Pancreas (tissue), 10 donors: ENCODE data around the gene FAS. TPM values are rescaled to one million over a fixed set of nuclear protein-coding genes. Genes with fewer than 3 reads are reported as not detected.

ENCODE experiments used
- ATAC-seq, 4 donors: fragments of 200-7000 bp; cut with Tn5 transposase; one replicate each; pipeline versions ENCODE4 v1.8.0 to v1.9.1; 2020; ENCODE audit warnings: mild to moderate bottlenecking in 4 of 4, moderate library complexity in 4 of 4
- DNase-seq, 6 donors: peaks; one replicate each; pipeline ENCODE4 v3.0.0-alpha.2; 2020
- FAIRE-seq: peaks from 2 replicates; lab custom pipeline; 2012; peaks lifted over from hg19 to GRCh38; lab: Jason Lieb, UNC
- H3K27ac ChIP-seq, 4 donors: fragments of 200-600 bp; sonication (generic); 1 replicate in 3 of 4; 2 replicates in 1 of 4; pipeline versions ENCODE4 v1.5.0 to v1.8.0; 2020
- H3K27me3 ChIP-seq, 4 donors: fragments of 200-600 bp; one replicate each; pipeline ENCODE4 v1.8.0; 2021
- H3K36me3 ChIP-seq, 3 donors: fragments of 200-600 bp; sonication (generic) in 1 of 3; one replicate each; pipeline versions ENCODE4 v1.5.0 to v1.8.0; 2020 to 2021
- H3K4me1 ChIP-seq, 3 donors: fragments of 200-600 bp; one replicate each; pipeline ENCODE4 v1.8.0; 2021
- H3K4me3 ChIP-seq, 4 donors: fragments of 200-600 bp; sonication (generic) in 2 of 4; one replicate each; pipeline versions ENCODE4 v1.5.0 to v1.8.0; 2020 to 2021
- H3K9me3 ChIP-seq, 4 donors: fragments of 200-600 bp; one replicate each; pipeline ENCODE4 v1.8.0; 2021
- WGBS, 2 donors: extraction: QIAGEN DNeasy Blood & Tissue Kit; methylation state at CpG; one replicate each; pipeline ENCODE4 v1.1.7; 2013; 5-methylcytosine and 5-hydroxymethylcytosine counted together
- intact Hi-C, 3 donors: fragments of 100-400 bp; cut with DNase I; formaldehyde crosslinking; loops; one replicate each; pipeline versions ENCODE4 v1.11.1 to v1.14.2; 2022
- polyA plus RNA-seq, 2 donors: library from polyadenylated mRNA; stranded (reverse); fragments of 200-250 nt; gene quantifications; one replicate each; pipeline ENCODE4 v1.2.3, GENCODE V29; 2013
- total RNA-seq, 6 donors: library from RNA; stranded (reverse); fragmentation: NEBNext Ultra II Directional in 4 of 6; extraction: Animal tissue kit (Norgen Biotek cat#: 25700) in 4 of 6; gene quantifications; one replicate each; pipeline versions ENCODE4 v1.2.1 to v1.2.4, GENCODE V29; 2021 to 2023
- TF ChIP-seq, protein P1 (sequence below), 4 donors: fragments of 200-600 bp; sonication (generic) in 3 of 4; IDR thresholded peaks; one replicate each; pipeline versions ENCODE4 v1.5.0 to v1.8.0; 2021; ENCODE audit warnings: antibody characterized with exemption in 4 of 4
- donor health status: healthy with polysubstance abuse.
- donor health status: DM: no; HTN: no; CAD: no; lungs with moderate emphysema.
- donor health status: DM: no; HTN: no; CAD: no.
- donor health status: control.
- donor health status: control.
- donor health status: Bipolar disorder and iron deficiency.
- donor health status: DM: yes; HTN: yes; CAD: no.
- donor health status: DM: no; HTN: no; CAD: no.
- donor health status: DM: no; HTN: no; CAD: no.
- donor health status: DM: yes; HTN: yes; CAD: no.

The FAS gene
- total and polyA plus RNA-seq, 8 donors: 1.4 to 10.3 (median 3.2) TPM

DNA sequence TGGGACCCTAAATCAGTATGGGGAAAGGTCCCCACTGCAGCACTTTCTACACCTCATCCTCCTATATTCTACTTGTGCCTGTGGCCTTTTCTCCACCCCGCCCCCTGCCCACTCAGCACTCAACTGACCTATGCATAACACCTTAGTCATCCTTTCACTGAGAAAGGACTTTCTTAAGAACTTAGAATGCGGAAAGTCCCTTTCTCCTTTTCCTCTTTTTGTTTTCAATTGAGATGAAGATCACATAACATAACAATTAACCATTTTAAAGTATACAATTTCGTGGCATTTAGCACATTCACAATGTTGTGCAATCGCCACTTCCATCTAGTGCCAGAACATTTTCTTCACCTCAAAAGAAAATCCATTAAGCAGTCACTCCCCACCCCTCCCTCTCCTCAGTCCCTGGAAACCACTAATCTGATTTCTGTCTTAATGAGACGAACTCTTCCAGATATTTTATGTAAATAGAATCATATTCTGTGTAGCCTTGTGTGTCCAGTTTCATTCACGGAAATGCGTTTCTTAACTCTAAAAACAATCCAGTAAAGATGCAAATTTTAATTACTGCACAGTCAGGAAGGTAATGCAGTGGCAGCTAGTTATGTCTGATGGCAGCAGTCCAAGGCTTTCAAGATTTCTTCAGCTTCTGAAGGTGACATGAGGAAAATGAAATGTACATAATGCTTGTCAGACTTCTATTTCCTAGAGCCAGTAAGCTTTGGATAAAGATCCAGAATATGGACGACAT is 41.7 kb downstream of the FAS start:
- ATAC-seq: peak in 2 of 4 donors; percentile 37 to 48
- TF ChIP-seq, protein P1, sequence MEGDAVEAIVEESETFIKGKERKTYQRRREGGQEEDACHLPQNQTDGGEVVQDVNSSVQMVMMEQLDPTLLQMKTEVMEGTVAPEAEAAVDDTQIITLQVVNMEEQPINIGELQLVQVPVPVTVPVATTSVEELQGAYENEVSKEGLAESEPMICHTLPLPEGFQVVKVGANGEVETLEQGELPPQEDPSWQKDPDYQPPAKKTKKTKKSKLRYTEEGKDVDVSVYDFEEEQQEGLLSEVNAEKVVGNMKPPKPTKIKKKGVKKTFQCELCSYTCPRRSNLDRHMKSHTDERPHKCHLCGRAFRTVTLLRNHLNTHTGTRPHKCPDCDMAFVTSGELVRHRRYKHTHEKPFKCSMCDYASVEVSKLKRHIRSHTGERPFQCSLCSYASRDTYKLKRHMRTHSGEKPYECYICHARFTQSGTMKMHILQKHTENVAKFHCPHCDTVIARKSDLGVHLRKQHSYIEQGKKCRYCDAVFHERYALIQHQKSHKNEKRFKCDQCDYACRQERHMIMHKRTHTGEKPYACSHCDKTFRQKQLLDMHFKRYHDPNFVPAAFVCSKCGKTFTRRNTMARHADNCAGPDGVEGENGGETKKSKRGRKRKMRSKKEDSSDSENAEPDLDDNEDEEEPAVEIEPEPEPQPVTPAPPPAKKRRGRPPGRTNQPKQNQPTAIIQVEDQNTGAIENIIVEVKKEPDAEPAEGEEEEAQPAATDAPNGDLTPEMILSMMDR (IDR thresholded peaks at IDR 0.05): no peak

DNA sequence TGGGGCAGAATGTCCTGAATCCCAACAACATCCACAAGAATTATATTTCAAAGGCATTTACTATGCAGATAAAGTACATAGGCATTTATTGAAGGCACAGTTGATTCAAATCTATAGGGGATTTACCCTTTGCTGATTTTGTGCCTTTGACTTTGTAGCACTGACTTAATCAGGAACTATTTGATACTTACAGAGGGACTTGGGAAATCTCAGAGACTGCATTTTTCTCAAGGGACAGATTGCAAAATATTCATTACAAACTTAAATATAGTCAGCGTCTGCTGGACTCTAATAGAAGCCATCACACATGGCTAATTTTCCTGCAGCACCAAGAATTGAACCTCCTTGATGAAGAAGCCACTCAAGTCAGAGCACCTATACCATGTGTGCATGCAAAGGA is 44.9 kb downstream of the FAS start:
- TF ChIP-seq, protein P1 (IDR thresholded peaks at IDR 0.05): no peak
- DNase-seq: no peak
- no peak for ATAC-seq
- Histone ChIP-seq H3K4me3 (no peak overlapping the region), H3K27me3 (no peaks in the 10 kb centered on the region), H3K9me3 (no peaks in the 10 kb centered on the region), H3K36me3 (no peaks in the 10 kb centered on the region), H3K4me1 (no peaks in the 10 kb centered on the region), H3K27ac (no peak overlapping the region)
- 39 to 70% methylated on average over 1 of the region's 1 CpG for WGBS, 2 donors
- intact Hi-C loops: no loop called here
- FAIRE-seq: no peak

More for the DNA sequence above, 41.7 kb downstream of the FAS start:
- Histone ChIP-seq H3K4me1 (no peaks in the 10 kb centered on the region), H3K4me3 (no peak overlapping the region), H3K27me3 (no peaks in the 10 kb centered on the region), H3K27ac (no peak overlapping the region), H3K36me3 (no peaks in the 10 kb centered on the region), H3K9me3 (no peaks in the 10 kb centered on the region)
- FAIRE-seq: no peak
- WGBS, 2 donors: 32 to 36% methylated on average over 8 of the region's 8 CpGs
- intact Hi-C loops: loop anchor here in 1 of 3 donors (5.0 kb wide), 1 partner anchor 180 kb away; no protein-coding TSS in a partner anchor
- no peak for DNase-seq

DNA sequence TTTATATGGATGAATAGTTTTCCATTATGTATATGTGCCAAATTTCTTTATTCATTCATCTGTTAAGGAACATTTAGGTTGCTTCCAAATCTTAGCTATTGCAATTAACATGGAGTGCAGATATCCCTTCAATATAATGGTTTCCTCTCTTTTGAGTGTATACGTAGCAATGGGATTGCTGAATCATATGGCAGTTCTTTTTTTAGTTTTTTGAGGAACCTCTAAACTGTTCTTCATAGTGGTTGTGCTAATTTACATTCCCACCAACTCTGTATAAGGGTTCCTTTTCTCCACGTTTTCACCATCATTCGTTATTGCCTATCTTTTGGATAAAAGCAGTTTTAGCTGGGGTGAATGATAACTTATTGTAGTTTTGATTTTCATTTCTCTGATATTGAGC is 46.5 kb downstream of the FAS start:
- intact Hi-C loops: no loop called here
- Histone ChIP-seq H3K27ac (no peak overlapping the region), H3K9me3 (peaks cover 0 to 3% (median 0%) of the 10 kb centered on the region in 4 donors), H3K36me3 (no peaks in the 10 kb centered on the region), H3K4me3 (no peak overlapping the region), H3K4me1 (no peaks in the 10 kb centered on the region), H3K27me3 (no peaks in the 10 kb centered on the region)
- ATAC-seq: no peak
- no peak for DNase-seq
- 69 to 81% methylated on average over 3 of the region's 3 CpGs for WGBS, 2 donors
- TF ChIP-seq, protein P1 (IDR thresholded peaks at IDR 0.05): no peak
- no peak for FAIRE-seq

DNA sequence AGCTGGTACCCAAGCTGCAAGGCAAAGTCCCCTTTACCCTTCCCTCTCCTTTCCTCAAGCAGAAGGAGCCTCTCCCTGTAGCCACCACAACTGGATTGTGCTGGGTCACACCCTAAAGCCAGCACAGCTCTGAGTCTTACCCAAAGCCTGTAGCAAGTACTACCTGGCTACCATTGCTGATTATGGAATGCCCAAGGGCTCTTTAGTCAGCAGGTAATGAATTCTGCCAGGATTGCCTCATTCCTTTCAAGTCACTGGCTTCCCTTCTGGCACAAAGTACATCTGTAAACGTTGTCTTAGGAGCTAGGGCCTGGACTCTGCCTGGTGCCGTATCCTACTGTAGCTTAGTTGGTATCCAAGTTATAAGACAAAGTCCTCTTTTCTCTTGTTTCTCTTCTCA is 52.0 kb downstream of the FAS start:
- Histone ChIP-seq H3K27ac (no peak overlapping the region), H3K4me1 (no peaks in the 10 kb centered on the region), H3K9me3 (peaks cover 0 to 3% (median 0%) of the 10 kb centered on the region in 4 donors), H3K4me3 (no peak overlapping the region), H3K27me3 (no peaks in the 10 kb centered on the region), H3K36me3 (no peaks in the 10 kb centered on the region)
- 63 to 70% methylated on average over 2 of the region's 2 CpGs for WGBS, 2 donors
- ATAC-seq (no peak), FAIRE-seq (no peak), DNase-seq (no peak)
- intact Hi-C loops: no loop called here
- TF ChIP-seq, protein P1 (IDR thresholded peaks at IDR 0.05): no peak

DNA sequence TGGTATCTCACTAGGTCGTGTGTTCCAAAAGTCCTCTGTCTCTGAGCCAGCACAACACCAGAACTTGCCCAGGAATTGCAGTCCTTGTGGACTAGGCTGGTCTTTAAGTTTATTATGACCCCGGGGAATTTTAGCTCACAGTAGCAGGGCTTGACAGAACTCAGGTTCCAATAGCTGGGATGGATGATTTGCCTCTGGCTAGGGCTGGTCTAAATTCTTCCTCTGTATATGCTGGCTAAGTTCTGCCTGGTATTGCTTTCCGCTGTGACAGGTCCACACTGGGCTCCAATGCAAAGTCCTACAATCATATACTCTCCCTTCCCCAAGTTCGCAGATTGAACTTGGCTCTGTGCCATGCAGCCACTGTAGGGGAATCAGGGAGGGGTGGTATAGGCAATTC is 52.5 kb downstream of the FAS start:
- intact Hi-C loops: no loop called here
- ATAC-seq (no peak), FAIRE-seq (no peak), DNase-seq (no peak)
- H3K9me3 ChIP-seq: peaks cover 0 to 3% (median 0%) of the 10 kb centered on the region in 4 donors
- H3K36me3 ChIP-seq: no peaks in the 10 kb centered on the region
- H3K27me3 ChIP-seq: no peaks in the 10 kb centered on the region
- H3K4me1 ChIP-seq: no peaks in the 10 kb centered on the region
- 55 to 73% methylated on average over 4 of the region's 4 CpGs for WGBS, 2 donors
- H3K4me3 ChIP-seq: no peak overlapping the region
- TF ChIP-seq, protein P1 (IDR thresholded peaks at IDR 0.05): no peak
- no peak overlapping the region for H3K27ac ChIP-seq
